Nephron progenitor cell (in vitro differentiated cells): ENCODE measurements around the gene RNF213.
A peak's percentile ranks its signal among the peaks of the same experiment; 100 is the strongest.
"Not testable (repeated sequence)": the region's sequence is repeated elsewhere in the genome, so short reads cannot be mapped to it uniquely, and the experiment has no call there.

Experiments used
- DNase-seq: peaks from one replicate; pipeline ENCODE4 v3.0.0; 2021
- H3K27ac Mint-ChIP-seq: 2 replicates; pipeline ENCODE4 v1.8.0; 2021; ENCODE audit warnings: mild to moderate bottlenecking, moderate library complexity, mixed read lengths
- H3K27me3 Mint-ChIP-seq: 2 replicates; pipeline ENCODE4 v1.8.0; 2021; ENCODE audit warnings: mild to moderate bottlenecking, low read depth, mixed read lengths; ENCODE audit not compliant: poor library complexity
- H3K36me3 Mint-ChIP-seq: 2 replicates; pipeline ENCODE4 v1.8.0; 2021; ENCODE audit warnings: low read depth, mixed read lengths
- H3K4me1 Mint-ChIP-seq: 2 replicates; pipeline ENCODE4 v1.8.0; 2021; ENCODE audit warnings: mixed read lengths
- H3K4me3 Mint-ChIP-seq: 2 replicates; pipeline ENCODE4 v1.8.0; 2021; ENCODE audit warnings: mild to moderate bottlenecking, moderate library complexity, mixed read lengths
- H3K9me3 Mint-ChIP-seq: 2 replicates; pipeline ENCODE4 v1.8.0; 2021; ENCODE audit warnings: mild to moderate bottlenecking, moderate library complexity, mixed read lengths
- CTCF ChIP-seq: fragments of 200-600 bp; sonication (generic); IDR thresholded peaks from 2 replicates; pipeline ENCODE4 v1.5.0; 2021; ENCODE audit warnings: antibody characterized with exemption

The RNF213 gene

GRCh38 chr17:80320496-80320895 lies 59.8 kb downstream of the RNF213 start:
- no peak overlapping the region for H3K4me3 Mint-ChIP-seq
- H3K4me1 Mint-ChIP-seq = peaks cover 4% of the 10 kb centered on the region
- H3K27me3 Mint-ChIP-seq = no peaks in the 10 kb centered on the region
- H3K9me3 Mint-ChIP-seq = peaks cover 23% of the 10 kb centered on the region
- no peak for TF ChIP-seq CTCF
- no peak for DNase-seq
- H3K27ac Mint-ChIP-seq = no peak overlapping the region
- peaks cover 83% of the 10 kb centered on the region for H3K36me3 Mint-ChIP-seq

- no peak for TF ChIP-seq CTCF
- peaks cover 75% of the 10 kb centered on the region for H3K36me3 Mint-ChIP-seq
- peaks cover 4% of the 10 kb centered on the region for H3K4me1 Mint-ChIP-seq
- H3K4me3 Mint-ChIP-seq = no peak overlapping the region
- peaks cover 23% of the 10 kb centered on the region for H3K9me3 Mint-ChIP-seq
- DNase-seq = no peak
- no peaks in the 10 kb centered on the region for H3K27me3 Mint-ChIP-seq
- no peak overlapping the region for H3K27ac Mint-ChIP-seq
These were observed 62.2 kb downstream of the RNF213 start for GRCh38 chr17:80322864-80323263.

GRCh38 chr17:80323982-80324381 lies 63.3 kb downstream of the RNF213 start:
- peaks cover 77% of the 10 kb centered on the region for H3K36me3 Mint-ChIP-seq
- H3K9me3 Mint-ChIP-seq = peaks cover 23% of the 10 kb centered on the region
- H3K4me1 Mint-ChIP-seq = peaks cover 13% of the 10 kb centered on the region
- no peak for DNase-seq
- H3K27ac Mint-ChIP-seq = no peak overlapping the region
- TF ChIP-seq CTCF = no peak
- H3K27me3 Mint-ChIP-seq = no peaks in the 10 kb centered on the region
- no peak overlapping the region for H3K4me3 Mint-ChIP-seq

GRCh38 chr17:80327518-80327917 lies 66.9 kb downstream of the RNF213 start:
- H3K27me3 Mint-ChIP-seq = no peaks in the 10 kb centered on the region
- no peak overlapping the region for H3K4me3 Mint-ChIP-seq
- DNase-seq = no peak
- H3K9me3 Mint-ChIP-seq = peaks cover 16% of the 10 kb centered on the region
- peaks cover 17% of the 10 kb centered on the region for H3K4me1 Mint-ChIP-seq
- H3K27ac Mint-ChIP-seq = no peak overlapping the region
- TF ChIP-seq CTCF = no peak
- peaks cover 78% of the 10 kb centered on the region for H3K36me3 Mint-ChIP-seq

GRCh38 chr17:80328634-80329380 lies 68.2 kb downstream of the RNF213 start:
- H3K27ac Mint-ChIP-seq = peak overlapping the region; percentile 55
- no peaks in the 10 kb centered on the region for H3K27me3 Mint-ChIP-seq
- no peak overlapping the region for H3K4me3 Mint-ChIP-seq
- peaks cover 3% of the 10 kb centered on the region for H3K9me3 Mint-ChIP-seq
- TF ChIP-seq CTCF = no peak
- peaks cover 17% of the 10 kb centered on the region for H3K4me1 Mint-ChIP-seq
- no peak for DNase-seq
- H3K36me3 Mint-ChIP-seq = peaks cover 68% of the 10 kb centered on the region

GRCh38 chr17:80329421-80329820 lies 68.8 kb downstream of the RNF213 start:
- not testable (repeated sequence) for DNase-seq, H3K4me3 Mint-ChIP-seq, H3K27me3 Mint-ChIP-seq, H3K9me3 Mint-ChIP-seq, H3K27ac Mint-ChIP-seq
- Mint-ChIP-seq H3K36me3 (peaks cover 70% of the 10 kb centered on the region), H3K4me1 (peaks cover 17% of the 10 kb centered on the region)
